A549 (cell line): Measurements from ENCODE around the gene PSEN2.

Experiments used
- BHLHE40 ChIP-seq: IDR thresholded peaks from 2 replicates; pipeline ENCODE4 v1.6.1; 2012; ENCODE audit warnings: low read depth, low read length, inconsistent platforms
- CEBPB ChIP-seq, 2 experiments: fragments of >200 bp in 1 of 2; sonication (Bioruptor Twin) in 1 of 2; formaldehyde crosslinking in 1 of 2; IDR thresholded peaks; 2 replicates each; pipeline ENCODE4 v1.6.1; 2012 to 2016
- CTCF ChIP-seq: fragments of >200 bp; sonication (Bioruptor Twin); formaldehyde crosslinking; IDR thresholded peaks from 3 replicates; pipeline ENCODE4 v1.5.1; 2016
- POLR2A ChIP-seq: IDR thresholded peaks from 2 replicates; pipeline ENCODE4 v1.6.1; 2012; ENCODE audit warnings: mild to moderate bottlenecking, low read length
- RAD21 ChIP-seq, 2 experiments: fragments of >200 bp in 1 of 2; sonication (Bioruptor Twin) in 1 of 2; formaldehyde crosslinking in 1 of 2; IDR thresholded peaks in 1 of 2; conservative IDR thresholded peaks in 1 of 2; 2 replicates in 1 of 2; 3 replicates in 1 of 2; pipeline ENCODE4 v1.6.1; 2012 to 2018; ENCODE audit warnings: inconsistent platforms in 1 of 2
- RCOR1 ChIP-seq: fragments of 150-350 bp; IDR thresholded peaks from 2 replicates; pipeline ENCODE4 v1.6.1; 2014; ENCODE audit warnings: antibody characterized with exemption, low read length, low read depth
- SREBF2 ChIP-seq: fragments of 450-650 bp; IDR thresholded peaks from 2 replicates; pipeline ENCODE4 v1.6.1; 2014; ENCODE audit warnings: mild to moderate bottlenecking, moderate library complexity
- TF ChIP-seq, protein P1 (sequence below): fragments of 200-600 bp; sonication (generic); IDR thresholded peaks from 2 replicates; pipeline ENCODE4 v1.6.1; 2016; ENCODE audit warnings: antibody characterized with exemption, mild to moderate bottlenecking, moderate library complexity
- TF ChIP-seq, protein P2 (sequence below): fragments of 150-350 bp; IDR thresholded peaks from 2 replicates; pipeline ENCODE4 v1.6.1; 2014; ENCODE audit warnings: low read depth, mild to moderate bottlenecking, low read length
- TF ChIP-seq, protein P3 (sequence below): fragments of 450-650 bp; IDR thresholded peaks from 2 replicates; pipeline ENCODE4 v1.6.1; 2014; ENCODE audit warnings: antibody characterized with exemption

GRCh38 chr1:226874579-226875425 lies 4.4 kb downstream of the PSEN2 start:
- TF ChIP-seq BHLHE40: no peak
- no peak for TF ChIP-seq CTCF
- no peak for TF ChIP-seq RAD21 (conservative IDR thresholded peaks at IDR 0.05 in 1 of 2, IDR thresholded peaks at IDR 0.05 in 1 of 2)
- TF ChIP-seq, protein P1, sequence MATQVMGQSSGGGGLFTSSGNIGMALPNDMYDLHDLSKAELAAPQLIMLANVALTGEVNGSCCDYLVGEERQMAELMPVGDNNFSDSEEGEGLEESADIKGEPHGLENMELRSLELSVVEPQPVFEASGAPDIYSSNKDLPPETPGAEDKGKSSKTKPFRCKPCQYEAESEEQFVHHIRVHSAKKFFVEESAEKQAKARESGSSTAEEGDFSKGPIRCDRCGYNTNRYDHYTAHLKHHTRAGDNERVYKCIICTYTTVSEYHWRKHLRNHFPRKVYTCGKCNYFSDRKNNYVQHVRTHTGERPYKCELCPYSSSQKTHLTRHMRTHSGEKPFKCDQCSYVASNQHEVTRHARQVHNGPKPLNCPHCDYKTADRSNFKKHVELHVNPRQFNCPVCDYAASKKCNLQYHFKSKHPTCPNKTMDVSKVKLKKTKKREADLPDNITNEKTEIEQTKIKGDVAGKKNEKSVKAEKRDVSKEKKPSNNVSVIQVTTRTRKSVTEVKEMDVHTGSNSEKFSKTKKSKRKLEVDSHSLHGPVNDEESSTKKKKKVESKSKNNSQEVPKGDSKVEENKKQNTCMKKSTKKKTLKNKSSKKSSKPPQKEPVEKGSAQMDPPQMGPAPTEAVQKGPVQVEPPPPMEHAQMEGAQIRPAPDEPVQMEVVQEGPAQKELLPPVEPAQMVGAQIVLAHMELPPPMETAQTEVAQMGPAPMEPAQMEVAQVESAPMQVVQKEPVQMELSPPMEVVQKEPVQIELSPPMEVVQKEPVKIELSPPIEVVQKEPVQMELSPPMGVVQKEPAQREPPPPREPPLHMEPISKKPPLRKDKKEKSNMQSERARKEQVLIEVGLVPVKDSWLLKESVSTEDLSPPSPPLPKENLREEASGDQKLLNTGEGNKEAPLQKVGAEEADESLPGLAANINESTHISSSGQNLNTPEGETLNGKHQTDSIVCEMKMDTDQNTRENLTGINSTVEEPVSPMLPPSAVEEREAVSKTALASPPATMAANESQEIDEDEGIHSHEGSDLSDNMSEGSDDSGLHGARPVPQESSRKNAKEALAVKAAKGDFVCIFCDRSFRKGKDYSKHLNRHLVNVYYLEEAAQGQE: no peak
- TF ChIP-seq, protein P2, sequence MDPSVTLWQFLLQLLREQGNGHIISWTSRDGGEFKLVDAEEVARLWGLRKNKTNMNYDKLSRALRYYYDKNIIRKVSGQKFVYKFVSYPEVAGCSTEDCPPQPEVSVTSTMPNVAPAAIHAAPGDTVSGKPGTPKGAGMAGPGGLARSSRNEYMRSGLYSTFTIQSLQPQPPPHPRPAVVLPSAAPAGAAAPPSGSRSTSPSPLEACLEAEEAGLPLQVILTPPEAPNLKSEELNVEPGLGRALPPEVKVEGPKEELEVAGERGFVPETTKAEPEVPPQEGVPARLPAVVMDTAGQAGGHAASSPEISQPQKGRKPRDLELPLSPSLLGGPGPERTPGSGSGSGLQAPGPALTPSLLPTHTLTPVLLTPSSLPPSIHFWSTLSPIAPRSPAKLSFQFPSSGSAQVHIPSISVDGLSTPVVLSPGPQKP: no peak
- TF ChIP-seq, protein P3, sequence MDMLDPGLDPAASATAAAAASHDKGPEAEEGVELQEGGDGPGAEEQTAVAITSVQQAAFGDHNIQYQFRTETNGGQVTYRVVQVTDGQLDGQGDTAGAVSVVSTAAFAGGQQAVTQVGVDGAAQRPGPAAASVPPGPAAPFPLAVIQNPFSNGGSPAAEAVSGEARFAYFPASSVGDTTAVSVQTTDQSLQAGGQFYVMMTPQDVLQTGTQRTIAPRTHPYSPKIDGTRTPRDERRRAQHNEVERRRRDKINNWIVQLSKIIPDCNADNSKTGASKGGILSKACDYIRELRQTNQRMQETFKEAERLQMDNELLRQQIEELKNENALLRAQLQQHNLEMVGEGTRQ: no peak
- TF ChIP-seq RCOR1: no peak
- TF ChIP-seq POLR2A: no peak
- TF ChIP-seq SREBF2: no peak
- no peak for TF ChIP-seq CEBPB (IDR thresholded peaks at IDR 0.05)
